Activated CD4-positive, alpha-beta T cell treated with anti-CD3 and anti-CD28 coated beads, Interleukin-2, amount 10 ng/mL, durations not matched to agents 7 days and 5 days (primary cell): Measurements from ENCODE around the gene TCTN2. TPM values are rescaled to one million over a fixed set of nuclear protein-coding genes. Genes with fewer than 3 reads are reported as not detected.

ENCODE experiments used
- CTCF ChIA-PET: fragments of 350-600 bp; sonication (Branson Sonifier 250); formaldehyde crosslinking; loops from one replicate; lab custom pipeline; 2021; ENCODE audit warnings: antibody characterized with exemption; lab: Charles Lee
- POLR2A ChIA-PET: fragments of 350-600 bp; sonication (Branson Sonifier 250); formaldehyde crosslinking; loops from one replicate; lab custom pipeline; 2021; ENCODE audit warnings: antibody characterized with exemption; lab: Charles Lee
- DNase-seq: peaks from one replicate; pipeline ENCODE4 v3.0.0-alpha.2; 2020
- H3K27ac Mint-ChIP-seq: one replicate; pipeline ENCODE4 v1.8.0; 2021; ENCODE audit warnings: mild to moderate bottlenecking, moderate library complexity, mixed read lengths
- H3K27me3 Mint-ChIP-seq: one replicate; pipeline ENCODE4 v1.8.0; 2021; ENCODE audit warnings: mixed read lengths
- H3K36me3 Mint-ChIP-seq: one replicate; pipeline ENCODE4 v1.8.0; 2021; ENCODE audit warnings: low read depth, mixed read lengths
- H3K4me1 Mint-ChIP-seq: one replicate; pipeline ENCODE4 v1.8.0; 2021; ENCODE audit warnings: mixed read lengths
- H3K4me3 Mint-ChIP-seq: one replicate; pipeline ENCODE4 v1.8.0; 2021; ENCODE audit warnings: mild to moderate bottlenecking, moderate library complexity, mixed read lengths
- H3K9me3 Mint-ChIP-seq: one replicate; pipeline ENCODE4 v1.8.0; 2021; ENCODE audit warnings: mixed read lengths
- total RNA-seq, 2 experiments: library from RNA; stranded (reverse); gene quantifications; one replicate each; pipeline ENCODE4 v1.2.3, GENCODE V29; 2021

TCTN2 gene
- total RNA-seq: 1 to 10 TPM; 4.0 to 4.7 TPM

DNA sequence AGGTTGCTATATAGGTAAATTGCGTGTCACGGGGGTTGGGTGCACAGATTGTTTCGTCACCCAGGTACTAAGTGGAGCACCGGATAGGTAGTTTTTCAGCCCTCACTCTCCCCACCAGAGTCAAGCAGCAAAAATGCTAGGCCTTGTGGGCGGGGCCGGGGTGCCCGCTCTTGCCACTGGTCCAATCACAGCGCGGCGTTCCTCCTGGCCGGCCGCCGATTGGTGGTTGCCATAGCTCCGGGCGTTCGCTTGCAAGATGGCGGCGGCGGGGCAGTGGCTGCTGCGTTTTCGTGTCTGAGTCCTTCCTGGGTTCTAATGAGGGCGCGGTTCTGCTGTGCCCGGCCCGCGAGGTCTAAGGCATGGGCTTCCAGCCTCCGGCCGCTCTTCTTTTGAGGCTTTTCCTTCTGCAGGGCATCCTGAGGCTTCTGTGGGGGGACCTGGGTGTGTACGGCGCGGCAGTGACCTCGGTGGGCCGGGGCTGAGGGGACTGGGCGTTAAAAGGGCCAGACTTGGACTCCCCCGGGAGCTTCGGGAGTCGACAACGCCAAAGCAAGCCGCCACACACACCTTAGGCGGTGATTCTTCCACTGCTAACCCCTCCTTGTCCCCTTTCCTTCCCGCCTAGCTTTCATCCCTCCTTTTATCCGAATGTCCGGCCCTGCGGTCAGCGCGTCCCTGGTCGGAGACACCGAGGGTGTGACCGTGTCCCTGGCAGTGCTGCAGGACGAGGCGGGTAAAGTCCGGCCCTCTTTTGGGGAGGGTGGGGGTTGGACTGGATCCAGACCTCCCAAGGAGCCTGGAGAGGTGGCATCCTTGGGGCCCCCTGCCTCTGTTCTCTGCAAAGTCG is at the start of gene TCTN2:
Gene TCTN2 (plus strand): TSS at position 232 of the 847 bp plus-strand sequence. CDS start 128 bp downstream, at position 360.
- peak; percentile 97 for DNase-seq
- no peaks in the 10 kb centered on the region for H3K36me3 Mint-ChIP-seq
- ChIA-PET CTCF (interaction anchor here (0.8 to 1.0 kb wide), 3 partner anchors 15 to 341 kb away, joined by 3 to 5 read pairs (median 4); no protein-coding TSS in a partner anchor), POLR2A (no interaction called here)
- H3K27ac Mint-ChIP-seq: peak within 1 kb of the TSS; percentile 41
- no peaks in the 10 kb centered on the region for H3K9me3 Mint-ChIP-seq
- no peaks in the 10 kb centered on the region for H3K27me3 Mint-ChIP-seq
- peak within 1 kb of the TSS; percentile 82 for H3K4me3 Mint-ChIP-seq
- peaks cover 18% of the 10 kb centered on the region for H3K4me1 Mint-ChIP-seq

DNA sequence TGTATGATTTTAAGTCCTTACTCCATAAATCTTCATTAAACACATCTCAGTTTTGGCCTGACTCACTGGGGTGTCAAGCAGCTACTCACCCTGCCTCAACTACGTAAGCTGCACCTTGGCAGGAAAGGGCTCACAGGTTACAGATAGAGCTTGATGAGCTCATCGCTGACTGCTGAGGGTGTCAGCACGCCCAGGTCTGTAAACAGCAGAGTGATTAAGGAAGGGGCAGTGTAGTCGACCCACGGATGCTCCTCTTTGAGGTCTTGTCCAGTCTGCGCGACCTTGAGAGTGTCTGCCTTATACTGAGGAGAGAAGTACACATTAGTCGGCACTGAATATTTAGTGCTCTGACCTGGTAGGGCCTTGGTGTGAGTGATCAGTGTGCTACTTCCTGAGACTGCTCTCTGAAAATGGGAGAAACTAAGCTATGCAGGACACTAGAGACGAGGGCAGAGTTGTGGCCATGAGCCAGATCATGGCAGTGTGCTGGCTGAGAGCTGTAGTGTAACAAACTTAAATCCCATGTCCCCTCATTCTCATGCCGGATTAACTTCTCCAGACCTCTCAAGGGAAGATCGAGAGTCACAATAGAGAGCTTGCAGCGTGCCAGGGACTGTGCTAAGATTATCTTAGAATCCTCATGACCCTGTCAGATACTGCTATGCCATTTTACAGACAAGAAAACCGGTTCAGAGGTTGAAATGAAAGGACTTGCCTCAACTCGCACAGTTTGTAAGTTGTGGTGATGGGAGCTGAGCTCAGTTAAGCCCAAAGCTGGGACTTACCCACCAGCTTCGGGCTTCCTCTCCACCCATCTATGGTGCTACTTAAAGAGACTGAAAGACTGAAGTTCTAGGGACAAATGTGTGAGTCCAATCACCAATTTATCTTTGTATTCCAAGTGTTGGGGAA is 49.0 kb upstream of the TCTN2 start:
- H3K36me3 Mint-ChIP-seq: peaks cover 63% of the 10 kb centered on the region
- no peaks in the 10 kb centered on the region for H3K27me3 Mint-ChIP-seq
- no peak for DNase-seq
- no peaks in the 10 kb centered on the region for H3K9me3 Mint-ChIP-seq
- no peak overlapping the region for H3K27ac Mint-ChIP-seq
- peaks cover 4% of the 10 kb centered on the region for H3K4me1 Mint-ChIP-seq
- ChIA-PET POLR2A (interaction anchor here (0.9 kb wide), 2 partner anchors 13 to 389 kb away, joined by 3 read pairs; partner anchors contain the start of genes MPHOSPH9 and MTRFR), CTCF (interaction anchor here (1.3 to 2.6 kb wide), 4 partner anchors 10 to 140 kb away, joined by 3 to 9 read pairs (median 6); partner anchors contain the start of gene DDX55)
- no peak overlapping the region for H3K4me3 Mint-ChIP-seq

DNA sequence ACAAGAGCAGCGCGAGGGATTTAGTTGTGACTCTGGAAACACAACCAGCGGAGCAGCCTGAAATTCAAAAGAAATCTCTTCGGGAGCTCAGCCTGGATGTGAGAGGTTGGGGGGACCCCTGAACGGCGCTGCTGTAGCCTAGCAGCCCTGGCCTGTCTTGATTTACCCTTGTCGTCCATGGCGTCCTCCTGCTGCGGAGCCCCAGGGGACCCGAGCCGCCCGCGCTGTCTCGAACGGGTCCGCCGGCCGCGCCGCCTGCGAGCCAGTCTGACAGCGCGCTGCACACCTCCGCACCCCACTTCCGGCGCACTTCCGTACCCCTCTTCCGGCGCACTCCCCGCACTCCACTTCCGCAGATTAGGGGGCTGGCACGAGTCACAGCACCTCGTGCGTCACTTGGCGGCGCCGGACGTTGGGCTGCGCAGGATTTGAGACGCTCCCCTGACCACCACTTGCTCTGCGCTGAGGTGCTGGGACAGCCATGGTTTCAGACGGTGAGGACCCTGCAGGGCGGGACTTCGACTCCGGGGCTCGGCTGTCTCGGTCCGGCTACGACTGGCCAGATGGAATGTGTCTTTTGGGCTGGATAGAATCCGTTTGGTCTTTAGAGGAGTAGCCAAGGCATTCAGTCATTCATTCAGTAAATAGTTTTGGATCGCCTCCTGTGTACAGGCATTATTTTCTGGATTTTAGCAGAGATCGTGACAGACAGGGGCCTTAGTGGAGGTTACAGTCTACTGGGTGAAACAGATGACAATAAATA is 37.4 kb upstream of the TCTN2 start, which contains the start of the genes EIF2B1 and GTF2H3:
Gene EIF2B1 (minus strand): TSS at position 308 of the 763 bp plus-strand sequence. CDS start 129 bp downstream, at position 179.
Gene GTF2H3 (plus strand): TSS at position 451 of the 763 bp plus-strand sequence. CDS start 31 bp downstream, at position 482.
- peak within 1 kb of the TSS; percentile 99 for H3K27ac Mint-ChIP-seq
- ChIA-PET POLR2A (no interaction called here), CTCF (interaction anchor here (0.6 to 0.9 kb wide), 2 partner anchors 39 to 223 kb away, joined by 3 to 4 read pairs; no protein-coding TSS in a partner anchor)
- peak within 1 kb of the TSS; percentile 90 for H3K4me3 Mint-ChIP-seq
- H3K27me3 Mint-ChIP-seq: no peaks in the 10 kb centered on the region
- H3K4me1 Mint-ChIP-seq: peaks cover 34% of the 10 kb centered on the region
- peak; percentile 98 for DNase-seq
- H3K9me3 Mint-ChIP-seq: no peaks in the 10 kb centered on the region
- peaks cover 27% of the 10 kb centered on the region for H3K36me3 Mint-ChIP-seq

DNA sequence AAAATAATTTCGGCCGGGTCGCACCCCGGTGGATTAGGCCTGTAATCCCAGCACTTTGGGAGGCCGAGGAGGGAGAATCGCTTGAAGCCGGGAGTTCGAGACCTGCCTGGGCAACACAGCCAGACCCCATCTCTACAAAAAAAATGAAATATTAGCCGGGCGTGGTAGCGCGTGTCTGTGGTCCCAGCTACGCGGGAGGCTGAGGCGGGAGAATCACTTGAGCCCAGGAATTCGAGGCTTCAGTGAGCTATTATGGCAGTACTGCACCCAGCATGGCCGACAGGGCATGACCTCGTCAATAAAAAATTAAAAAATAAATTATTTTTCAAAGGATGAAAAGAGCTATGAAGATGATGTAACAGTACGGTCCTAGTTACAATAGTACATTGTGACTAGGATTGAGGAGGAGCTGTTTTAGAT is 36.8 kb upstream of the TCTN2 start:
- Mint-ChIP-seq H3K27ac (peak overlapping the region; percentile 99), H3K4me1 (peaks cover 35% of the 10 kb centered on the region), H3K4me3 (peak overlapping the region; percentile 90), H3K9me3 (no peaks in the 10 kb centered on the region), H3K36me3 (peaks cover 23% of the 10 kb centered on the region), H3K27me3 (no peaks in the 10 kb centered on the region)
- ChIA-PET CTCF (interaction anchor here (0.6 to 0.9 kb wide), 3 partner anchors 15 to 224 kb away, joined by 3 to 4 read pairs (median 3); no protein-coding TSS in a partner anchor), POLR2A (no interaction called here)
- DNase-seq: no peak

DNA sequence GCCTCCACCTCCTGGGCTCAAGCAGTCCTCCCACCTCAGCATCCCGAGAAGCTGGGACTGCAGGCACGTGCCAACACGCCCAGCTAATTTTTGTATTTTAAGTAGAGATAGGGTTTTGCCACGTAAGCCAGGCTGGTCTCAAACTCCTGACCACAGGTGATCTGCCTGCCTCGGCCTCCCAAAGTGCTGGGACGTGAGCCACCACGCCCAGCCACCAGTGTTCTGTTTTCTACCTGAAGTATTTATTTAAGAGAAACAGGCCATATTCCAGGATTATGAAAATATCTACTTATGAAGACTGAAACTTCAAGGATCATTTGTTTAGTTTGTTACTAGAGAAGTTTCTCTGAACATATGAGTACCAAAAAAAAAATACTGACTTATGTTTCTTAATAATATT is 27.0 kb upstream of the TCTN2 start:
- ChIA-PET POLR2A (no interaction called here), CTCF (interaction anchor here (1.6 to 1.7 kb wide), 2 partner anchors 16 to 25 kb away, joined by 4 to 5 read pairs; no protein-coding TSS in a partner anchor)
- H3K27ac Mint-ChIP-seq: no peak overlapping the region

DNA sequence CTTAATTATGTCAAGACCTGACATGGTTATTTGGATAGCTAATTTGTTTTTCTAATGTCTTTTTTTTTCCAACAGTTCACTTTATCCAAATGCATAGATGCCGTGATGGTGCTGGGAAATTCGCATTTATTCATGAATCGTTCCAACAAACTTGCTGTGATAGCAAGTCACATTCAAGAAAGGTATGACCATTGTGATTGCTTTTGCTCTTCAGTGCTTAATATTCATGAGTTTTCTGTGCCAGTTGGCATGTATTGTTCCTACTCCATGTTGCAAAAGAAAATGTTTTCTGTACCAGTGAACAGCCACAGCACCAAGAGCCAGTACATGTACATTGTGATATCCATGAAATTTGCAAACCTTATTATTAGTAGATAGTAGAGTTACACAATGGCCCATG is 25.5 kb upstream of the TCTN2 start:
- no peak overlapping the region for H3K27ac Mint-ChIP-seq
- CTCF ChIA-PET: interaction anchor here (1.1 to 1.4 kb wide), 3 partner anchors 9 to 51 kb away, joined by 3 to 4 read pairs (median 3); no protein-coding TSS in a partner anchor

More for the DNA sequence above, 27.0 kb upstream of the TCTN2 start:
- no peaks in the 10 kb centered on the region for H3K27me3 Mint-ChIP-seq
- H3K36me3 Mint-ChIP-seq: peaks cover 21% of the 10 kb centered on the region
- no peak for DNase-seq
- no peak overlapping the region for H3K4me3 Mint-ChIP-seq
- H3K4me1 Mint-ChIP-seq: peaks cover 2% of the 10 kb centered on the region
- no peaks in the 10 kb centered on the region for H3K9me3 Mint-ChIP-seq

DNA sequence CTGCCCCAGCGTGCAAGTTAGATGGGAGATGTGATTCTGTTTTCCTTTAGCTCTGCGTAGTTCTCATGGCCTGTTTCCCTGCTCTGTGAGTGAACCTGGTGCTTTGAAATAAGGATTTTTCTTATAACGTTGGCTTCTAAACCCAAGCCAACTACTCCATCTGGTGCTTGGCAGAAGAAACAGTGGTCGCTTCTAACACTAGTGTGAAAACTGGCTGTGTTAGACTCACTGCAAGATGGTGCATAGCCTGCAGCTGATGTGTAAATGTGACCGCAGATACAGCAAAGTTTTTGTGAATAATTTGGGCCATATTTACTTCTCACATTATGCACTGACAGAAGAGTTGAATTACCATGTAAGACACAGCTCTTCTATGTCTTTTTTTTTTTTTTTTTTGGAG is 25.0 kb upstream of the TCTN2 start:
- Mint-ChIP-seq H3K27ac (no peak overlapping the region), H3K36me3 (peaks cover 25% of the 10 kb centered on the region), H3K9me3 (no peaks in the 10 kb centered on the region), H3K4me3 (no peak overlapping the region), H3K4me1 (no peaks in the 10 kb centered on the region), H3K27me3 (no peaks in the 10 kb centered on the region)
- ChIA-PET POLR2A (no interaction called here), CTCF (interaction anchor here (1.1 to 1.4 kb wide), 3 partner anchors 9 to 51 kb away, joined by 3 to 4 read pairs (median 3); no protein-coding TSS in a partner anchor)
- no peak for DNase-seq

More for the DNA sequence above, 25.5 kb upstream of the TCTN2 start:
- Mint-ChIP-seq H3K9me3 (no peaks in the 10 kb centered on the region), H3K27me3 (no peaks in the 10 kb centered on the region), H3K4me1 (no peaks in the 10 kb centered on the region), H3K4me3 (no peak overlapping the region), H3K36me3 (peaks cover 21% of the 10 kb centered on the region)
- no peak for DNase-seq
- POLR2A ChIA-PET: no interaction called here

DNA sequence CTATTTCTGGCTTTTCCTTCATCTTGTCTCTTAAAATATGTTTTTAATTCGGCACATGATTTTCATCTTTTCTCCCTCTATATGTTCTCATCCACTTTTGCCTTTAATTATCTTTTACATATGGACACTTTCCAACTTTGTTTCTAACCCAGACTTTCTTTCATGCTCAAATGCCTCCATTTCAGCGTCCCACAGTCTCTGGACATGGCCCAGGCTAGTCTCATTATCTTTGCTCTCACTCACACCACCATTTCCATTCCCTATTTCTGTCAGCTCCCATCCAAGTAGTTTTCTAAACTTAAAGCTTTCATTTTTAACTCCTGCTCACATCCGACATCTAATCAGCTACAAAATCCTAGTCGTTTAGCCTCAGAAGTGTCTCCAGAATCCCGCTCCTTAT is 22.5 kb upstream of the TCTN2 start:
- POLR2A ChIA-PET: no interaction called here
- Mint-ChIP-seq H3K27me3 (no peaks in the 10 kb centered on the region), H3K9me3 (no peaks in the 10 kb centered on the region), H3K4me1 (no peaks in the 10 kb centered on the region), H3K36me3 (peaks cover 35% of the 10 kb centered on the region), H3K27ac (no peak overlapping the region), H3K4me3 (no peak overlapping the region)
- DNase-seq: no peak
- CTCF ChIA-PET: interaction anchor here (1.1 kb wide), 1 partner anchor 67 kb away, joined by 3 read pairs; no protein-coding TSS in a partner anchor

DNA sequence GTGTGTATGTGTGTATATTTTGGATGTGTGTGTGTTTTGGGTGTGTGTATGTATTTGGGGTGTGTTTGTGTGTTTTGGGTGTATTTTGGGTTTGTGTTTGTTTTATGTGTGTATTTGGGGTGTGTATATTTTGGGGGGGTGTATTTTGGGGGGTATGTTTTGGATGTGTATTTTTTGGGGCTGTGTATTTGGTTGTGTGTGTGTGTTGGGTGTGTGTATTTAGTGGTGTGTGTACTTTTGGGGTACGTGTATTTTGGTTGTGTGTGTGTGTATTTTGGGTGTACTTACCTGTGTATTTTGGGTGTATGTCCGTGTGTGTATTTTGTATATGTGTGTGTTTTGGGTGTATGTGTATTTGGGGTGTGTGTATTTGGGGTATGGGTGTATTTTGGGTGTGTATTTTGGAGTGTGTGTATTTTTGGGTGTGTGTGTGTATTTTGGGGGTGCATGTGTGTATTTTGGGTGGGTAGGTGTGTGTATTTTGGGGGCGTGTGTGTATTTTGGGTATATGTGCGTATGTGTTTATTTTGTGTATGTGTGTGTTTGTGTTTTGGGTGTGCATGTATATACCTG is 16.7 kb upstream of the TCTN2 start:
- H3K27ac Mint-ChIP-seq: peak overlapping the region; percentile 15
- H3K27me3 Mint-ChIP-seq: no peaks in the 10 kb centered on the region
- CTCF ChIA-PET: no interaction called here
- no peaks in the 10 kb centered on the region for H3K9me3 Mint-ChIP-seq
- POLR2A ChIA-PET: no interaction called here
- H3K36me3 Mint-ChIP-seq: peaks cover 43% of the 10 kb centered on the region
- peaks cover 6% of the 10 kb centered on the region for H3K4me1 Mint-ChIP-seq
- H3K4me3 Mint-ChIP-seq: no peak overlapping the region
- DNase-seq: no peak

DNA sequence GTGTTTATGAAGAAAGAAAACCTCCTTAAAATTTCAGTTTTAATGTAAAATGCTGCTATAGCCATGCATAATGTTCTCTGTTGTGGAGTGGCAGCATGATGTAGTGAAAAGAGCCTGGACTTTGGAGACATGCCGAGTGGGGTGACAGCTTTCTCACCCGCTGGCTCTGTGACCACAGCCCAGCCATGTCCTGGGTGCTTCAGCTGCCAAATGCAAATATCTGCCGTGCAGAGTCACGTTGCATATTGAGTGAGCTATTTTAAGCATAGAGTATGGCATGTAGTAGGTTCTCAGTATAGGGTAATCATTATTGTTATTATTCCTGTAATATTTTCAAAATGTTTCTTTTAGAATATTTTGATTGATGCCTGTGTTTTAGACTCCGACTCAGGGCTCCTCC is 15.5 kb upstream of the TCTN2 start:
- no peak overlapping the region for H3K27ac Mint-ChIP-seq
- peaks cover 18% of the 10 kb centered on the region for H3K4me1 Mint-ChIP-seq
- no peaks in the 10 kb centered on the region for H3K27me3 Mint-ChIP-seq
- no peaks in the 10 kb centered on the region for H3K9me3 Mint-ChIP-seq
- CTCF ChIA-PET: no interaction called here
- POLR2A ChIA-PET: no interaction called here
- no peak overlapping the region for H3K4me3 Mint-ChIP-seq
- DNase-seq: no peak
- peaks cover 54% of the 10 kb centered on the region for H3K36me3 Mint-ChIP-seq

DNA sequence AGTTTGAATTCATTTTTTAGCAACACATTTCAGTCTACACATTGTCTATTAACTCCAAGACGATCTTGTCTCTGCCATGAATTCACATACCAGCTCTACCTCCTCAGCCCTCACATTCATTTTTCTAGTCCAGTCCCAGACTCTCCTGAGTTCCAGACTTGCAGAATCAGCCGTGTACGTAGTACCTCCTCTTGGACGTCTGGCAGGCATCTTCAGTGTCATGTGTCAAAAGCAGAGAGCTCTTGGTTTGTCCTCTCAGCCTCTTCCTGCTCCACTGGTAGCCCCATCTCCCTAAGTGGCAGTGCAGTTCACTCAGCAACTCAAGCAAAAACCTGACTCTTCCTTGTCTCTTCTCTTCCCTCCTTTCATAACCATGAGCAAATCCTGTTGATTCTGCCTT is 14.5 kb upstream of the TCTN2 start:
- H3K4me3 Mint-ChIP-seq: no peak overlapping the region
- CTCF ChIA-PET: interaction anchor here (0.6 kb wide), 1 partner anchor 148 kb away, joined by 3 read pairs; no protein-coding TSS in a partner anchor
- H3K27ac Mint-ChIP-seq: no peak overlapping the region
- POLR2A ChIA-PET: no interaction called here
- peaks cover 21% of the 10 kb centered on the region for H3K4me1 Mint-ChIP-seq
- no peak for DNase-seq
- H3K27me3 Mint-ChIP-seq: no peaks in the 10 kb centered on the region
- peaks cover 53% of the 10 kb centered on the region for H3K36me3 Mint-ChIP-seq
- no peaks in the 10 kb centered on the region for H3K9me3 Mint-ChIP-seq
